ENCODE measurements around the gene BLOC1S4.

The BLOC1S4 gene

GRCh38 chr4:6706173-6706572 lies 9.8 kb upstream of the BLOC1S4 start:
- CTCF ChIA-PET = no interaction called here

GRCh38 chr4:6709230-6710114 lies 6.5 kb upstream of the BLOC1S4 start, which contains the start of gene MRFAP1L1:
Gene MRFAP1L1 (minus strand): TSS chr4:6709865. CDS start chr4:6709629, 236 bp downstream.
- peak within 1 kb of the TSS; percentile 85 for H3K27ac ChIP-seq
- TF ChIP-seq CTCF (conservative IDR thresholded peaks at IDR 0.05; ENCODE audit: low read depth) = no peak
- ChIA-PET CTCF (interaction anchor here (0.7 kb wide), 2 partner anchors 12 to 1491 kb away, joined by 4 read pairs; no protein-coding TSS in a partner anchor), POLR2A (ENCODE audit: low non-redundant PET) (no interaction called here)
- DNase-seq (ENCODE audit: low spot score) = peak; percentile 95

More at GRCh38 chr4:6706173-6706572, 9.8 kb upstream of the BLOC1S4 start:
- TF ChIP-seq CTCF (conservative IDR thresholded peaks at IDR 0.05; ENCODE audit: low read depth) = no peak
- POLR2A ChIA-PET (ENCODE audit: low non-redundant PET) = no interaction called here
- DNase-seq (ENCODE audit: low spot score) = no peak
- H3K27ac ChIP-seq = no peak overlapping the region

DNA sequence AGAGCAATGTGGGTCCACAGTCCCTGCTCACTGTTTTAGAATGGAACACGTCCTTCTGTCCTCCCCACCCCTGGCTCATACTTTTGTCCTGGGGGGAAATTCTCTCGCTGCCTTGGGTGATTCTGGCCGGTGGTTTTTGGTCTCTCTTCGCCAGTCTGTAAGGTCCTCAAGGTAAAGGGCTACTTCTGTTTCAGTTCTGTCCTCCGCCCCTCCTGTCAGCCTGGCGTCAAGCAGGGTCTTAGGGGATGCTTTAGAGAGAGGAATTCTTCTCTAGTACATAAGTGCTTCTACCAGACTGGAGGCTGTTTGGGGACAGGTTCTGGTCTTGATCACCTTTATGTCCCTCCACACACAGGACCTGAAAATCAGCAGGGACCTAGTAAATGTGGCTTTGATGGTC lies 5.7 kb upstream of the BLOC1S4 start:
- POLR2A ChIA-PET (ENCODE audit: low non-redundant PET) = no interaction called here

DNA sequence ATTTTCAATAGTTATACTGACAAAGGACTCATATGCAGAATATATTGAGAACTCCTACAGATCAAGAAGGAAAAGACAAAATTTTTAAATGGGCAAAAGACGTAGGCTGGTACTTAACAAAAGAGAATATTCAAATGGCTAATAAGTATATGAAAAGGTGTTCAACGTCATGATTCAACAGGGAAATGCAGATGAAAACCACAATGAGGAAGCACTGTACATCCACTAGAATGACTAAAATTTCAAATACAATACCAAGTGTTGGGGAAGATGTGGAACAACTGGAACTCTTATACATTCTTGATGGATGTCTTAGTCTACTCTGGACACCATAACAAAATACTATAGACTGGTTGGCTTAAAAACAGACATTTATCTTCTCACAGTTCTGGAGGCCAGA lies 5.0 kb upstream of the BLOC1S4 start:
- DNase-seq (ENCODE audit: low spot score) = no peak
- ChIA-PET POLR2A (ENCODE audit: low non-redundant PET) (no interaction called here), CTCF (interaction anchor here (0.8 kb wide), 1 partner anchor 175 kb away, joined by 3 read pairs; no protein-coding TSS in a partner anchor)
- no peak overlapping the region for H3K27ac ChIP-seq
- TF ChIP-seq CTCF (conservative IDR thresholded peaks at IDR 0.05; ENCODE audit: low read depth) = no peak

More for the DNA sequence above, 5.7 kb upstream of the BLOC1S4 start:
- CTCF ChIA-PET = no interaction called here
- peak overlapping the region; percentile 85 for H3K27ac ChIP-seq
- DNase-seq (ENCODE audit: low spot score) = no peak
- no peak for TF ChIP-seq CTCF (conservative IDR thresholded peaks at IDR 0.05; ENCODE audit: low read depth)

DNA sequence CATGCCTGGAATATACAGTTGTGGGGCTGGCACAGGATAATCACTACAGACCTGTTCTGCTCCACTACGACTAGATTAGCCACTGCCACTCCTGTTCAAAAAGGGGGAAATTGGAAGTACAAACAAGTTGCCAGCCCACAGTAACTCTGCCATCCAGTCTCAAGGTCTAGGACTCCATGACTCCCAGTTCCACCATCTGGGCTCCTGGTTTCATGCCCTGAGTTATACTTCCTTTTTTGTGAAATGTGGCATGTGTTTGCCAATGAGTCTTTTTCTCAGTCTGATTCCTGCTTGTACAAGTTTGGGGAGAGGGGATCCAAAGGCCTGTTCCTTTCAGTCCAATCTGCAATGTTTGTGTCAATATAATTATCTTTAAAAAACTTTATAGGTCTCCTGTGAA lies 1.0 kb upstream of the BLOC1S4 start:
- DNase-seq (ENCODE audit: low spot score) = no peak
- no peak for TF ChIP-seq CTCF (conservative IDR thresholded peaks at IDR 0.05; ENCODE audit: low read depth)
- POLR2A ChIA-PET (ENCODE audit: low non-redundant PET) = no interaction called here
- H3K27ac ChIP-seq = no peak overlapping the region
- CTCF ChIA-PET = interaction anchor here (0.7 kb wide), 1 partner anchor 196 kb away, joined by 4 read pairs; no protein-coding TSS in a partner anchor

- TF ChIP-seq CTCF (conservative IDR thresholded peaks at IDR 0.05; ENCODE audit: low read depth) = no peak
- peak overlapping the region; percentile 90 for H3K27ac ChIP-seq
- POLR2A ChIA-PET (ENCODE audit: low non-redundant PET) = no interaction called here
- DNase-seq (ENCODE audit: low spot score) = no peak
- CTCF ChIA-PET = interaction anchor here (0.6 to 1.1 kb wide), 3 partner anchors 15 to 238 kb away, joined by 3 to 4 read pairs (median 3); no protein-coding TSS in a partner anchor
Observed at GRCh38 chr4:6715704-6716017, 313 bp upstream of the BLOC1S4 start.
